Ishikawa (cell line): ENCODE results near the gene TIMM8B.

Experiments
- CREB1 ChIP-seq: IDR thresholded peaks from 2 replicates; pipeline ENCODE4 v1.6.1; 2012; ENCODE audit warnings: low read depth
- EGR1 ChIP-seq: IDR thresholded peaks from 2 replicates; pipeline ENCODE4 v1.6.1; 2012
- EP300 ChIP-seq: IDR thresholded peaks from 2 replicates; pipeline ENCODE4 v1.6.1; 2012; ENCODE audit warnings: borderline replicate concordance
- MAX ChIP-seq: IDR thresholded peaks from 2 replicates; pipeline ENCODE4 v1.6.1; 2012
- NFIC ChIP-seq: IDR thresholded peaks from 2 replicates; pipeline ENCODE4 v1.6.1; 2012
- REST ChIP-seq: IDR thresholded peaks from 2 replicates; pipeline ENCODE4 v1.6.1; 2012; ENCODE audit warnings: low read depth, mild to moderate bottlenecking
- TAF1 ChIP-seq: IDR thresholded peaks from 2 replicates; pipeline ENCODE4 v1.6.1; 2012; ENCODE audit warnings: low read depth, mild to moderate bottlenecking
- TCF12 ChIP-seq: IDR thresholded peaks from 2 replicates; pipeline ENCODE4 v1.6.1; 2012; ENCODE audit warnings: low read depth
- USF1 ChIP-seq: IDR thresholded peaks from 2 replicates; pipeline ENCODE4 v1.6.1; 2012
- YY1 ChIP-seq: IDR thresholded peaks from 2 replicates; pipeline ENCODE4 v1.6.1; 2012; ENCODE audit warnings: low read depth

- TF ChIP-seq REST = no peak
- no peak for TF ChIP-seq EGR1
- no peak for TF ChIP-seq NFIC
- TF ChIP-seq EP300 = no peak
- no peak for TF ChIP-seq USF1
- TF ChIP-seq CREB1 = no peak
- no peak for TF ChIP-seq TCF12
- TF ChIP-seq MAX = no peak
- no peak for TF ChIP-seq YY1
- TF ChIP-seq TAF1 = no peak
These were observed 29.4 kb downstream of the TIMM8B start for GRCh38 chr11:112057170-112057569.
